B cell (primary cell): ENCODE measurements around the gene FKBP11.

Experiments
- EZH2 ChIP-seq: IDR thresholded peaks from 2 replicates; pipeline ENCODE4 v1.6.1; 2012; ENCODE audit warnings: borderline replicate concordance, low read depth, mild to moderate bottlenecking, moderate library complexity, low read length; ENCODE audit not compliant: insufficient read depth, poor library complexity, severe bottlenecking
- TF ChIP-seq, protein P1 (sequence below): fragments of 200-600 bp; IDR thresholded peaks from one replicate; pipeline ENCODE4 v1.8.0; 2022; ENCODE audit warnings: antibody characterized with exemption, mild to moderate bottlenecking

DNA sequence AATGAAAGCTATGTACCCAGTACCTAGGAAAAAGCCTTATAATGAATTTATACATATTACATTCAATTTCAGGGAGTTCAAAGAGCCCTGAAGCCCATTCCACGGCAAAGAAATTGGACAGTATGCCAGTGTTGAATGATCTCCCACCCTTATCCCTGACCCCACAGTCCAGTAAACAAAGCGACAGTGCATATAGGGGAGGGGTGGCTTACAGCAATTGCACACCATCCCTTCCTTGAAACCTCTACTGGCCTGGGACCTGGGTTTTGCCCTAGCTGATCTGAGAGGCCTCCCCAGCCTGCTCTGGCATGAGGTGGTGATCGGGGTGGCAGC, 42.4 kb downstream of the FKBP11 start:
- no peak for TF ChIP-seq EZH2
- TF ChIP-seq, protein P1, sequence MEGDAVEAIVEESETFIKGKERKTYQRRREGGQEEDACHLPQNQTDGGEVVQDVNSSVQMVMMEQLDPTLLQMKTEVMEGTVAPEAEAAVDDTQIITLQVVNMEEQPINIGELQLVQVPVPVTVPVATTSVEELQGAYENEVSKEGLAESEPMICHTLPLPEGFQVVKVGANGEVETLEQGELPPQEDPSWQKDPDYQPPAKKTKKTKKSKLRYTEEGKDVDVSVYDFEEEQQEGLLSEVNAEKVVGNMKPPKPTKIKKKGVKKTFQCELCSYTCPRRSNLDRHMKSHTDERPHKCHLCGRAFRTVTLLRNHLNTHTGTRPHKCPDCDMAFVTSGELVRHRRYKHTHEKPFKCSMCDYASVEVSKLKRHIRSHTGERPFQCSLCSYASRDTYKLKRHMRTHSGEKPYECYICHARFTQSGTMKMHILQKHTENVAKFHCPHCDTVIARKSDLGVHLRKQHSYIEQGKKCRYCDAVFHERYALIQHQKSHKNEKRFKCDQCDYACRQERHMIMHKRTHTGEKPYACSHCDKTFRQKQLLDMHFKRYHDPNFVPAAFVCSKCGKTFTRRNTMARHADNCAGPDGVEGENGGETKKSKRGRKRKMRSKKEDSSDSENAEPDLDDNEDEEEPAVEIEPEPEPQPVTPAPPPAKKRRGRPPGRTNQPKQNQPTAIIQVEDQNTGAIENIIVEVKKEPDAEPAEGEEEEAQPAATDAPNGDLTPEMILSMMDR, result no peak
